ENCODE measurements around the gene TKTL1.

The TKTL1 gene

DNA sequence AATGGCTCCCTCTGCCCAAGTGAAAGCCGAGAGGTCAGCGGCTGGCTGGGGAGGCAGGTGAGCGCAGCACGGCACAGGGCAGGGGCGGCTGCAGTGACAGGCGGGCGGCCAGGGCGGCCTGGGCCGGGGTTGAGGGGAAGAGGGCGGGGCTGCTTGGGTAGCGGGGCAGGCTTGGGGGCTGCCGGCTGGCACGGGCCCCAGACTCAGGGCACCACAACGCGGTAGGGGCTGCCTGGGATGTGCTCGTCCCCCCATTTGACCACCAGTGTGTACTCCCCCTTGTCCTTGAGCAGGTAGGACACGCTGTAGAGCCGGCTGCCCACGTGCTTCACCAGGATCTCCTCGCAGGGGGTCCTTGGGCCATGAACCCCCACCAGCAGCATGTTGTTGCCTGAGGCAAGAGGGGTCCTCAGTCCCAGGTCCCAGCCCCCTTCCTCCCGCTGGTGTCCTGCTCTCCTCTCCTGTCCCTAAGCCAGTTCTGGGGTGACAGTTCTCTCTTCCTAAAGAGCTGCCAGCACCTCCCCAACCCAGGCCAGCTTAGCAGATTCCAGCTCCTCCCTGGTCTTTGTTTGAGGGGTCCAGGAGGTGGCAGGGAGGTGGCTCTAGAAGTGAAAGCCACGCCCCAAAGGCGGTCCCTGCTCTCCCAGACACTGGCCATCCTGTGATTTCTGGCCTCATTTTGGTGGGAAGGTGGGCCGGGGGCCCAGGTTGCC lies 53.2 kb downstream of the TKTL1 start:
- DNase-seq = no peak

DNA sequence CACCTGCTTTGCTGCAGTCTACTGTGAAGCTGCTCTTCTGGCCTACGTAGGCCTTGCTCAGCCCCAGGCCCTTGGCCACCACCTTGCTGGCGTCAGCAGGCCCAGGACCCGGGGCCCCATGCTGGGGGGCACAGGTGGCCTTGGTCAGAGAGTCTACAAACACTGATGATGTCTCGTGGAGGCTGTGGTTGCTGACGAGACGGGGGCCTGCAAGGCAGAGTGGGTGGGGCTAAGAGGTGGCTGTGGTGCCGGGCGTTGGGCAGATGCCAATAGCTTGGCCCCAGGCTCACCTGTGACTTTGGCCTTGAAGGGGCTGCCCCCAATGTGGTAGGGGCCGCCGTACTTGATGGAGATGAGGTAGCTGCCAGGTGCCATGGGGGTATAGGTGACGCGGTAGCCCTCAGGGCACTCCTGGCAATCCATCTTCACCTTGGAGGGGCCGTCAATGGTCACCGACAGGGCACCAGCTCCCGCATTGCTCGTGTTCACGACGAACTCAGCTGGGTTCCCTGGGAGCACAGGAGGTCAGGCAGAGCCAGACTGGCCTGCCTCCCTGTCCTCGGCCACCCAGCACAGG lies 53.9 kb downstream of the TKTL1 start:
- DNase-seq = no peak

DNA sequence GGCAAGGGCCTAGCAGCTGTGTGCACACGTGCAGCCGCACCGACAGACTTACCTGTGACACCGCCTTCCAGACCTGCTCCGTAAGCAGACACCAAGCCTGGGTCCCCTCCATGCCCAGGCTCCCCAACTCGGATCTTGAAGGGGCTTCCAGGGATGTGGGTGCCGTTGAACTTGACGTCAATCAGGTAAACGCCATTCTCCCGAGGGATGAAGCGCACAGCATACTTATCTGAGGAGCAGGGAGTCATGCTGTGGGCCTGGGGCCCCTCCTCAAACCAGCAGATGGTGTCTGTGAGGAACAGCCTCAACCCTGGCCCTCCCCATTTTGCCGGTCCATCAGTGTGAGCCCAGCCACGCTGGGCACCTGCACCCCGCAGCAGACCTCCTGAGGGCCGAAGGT lies 54.4 kb downstream of the TKTL1 start:
- no peak for DNase-seq

DNA sequence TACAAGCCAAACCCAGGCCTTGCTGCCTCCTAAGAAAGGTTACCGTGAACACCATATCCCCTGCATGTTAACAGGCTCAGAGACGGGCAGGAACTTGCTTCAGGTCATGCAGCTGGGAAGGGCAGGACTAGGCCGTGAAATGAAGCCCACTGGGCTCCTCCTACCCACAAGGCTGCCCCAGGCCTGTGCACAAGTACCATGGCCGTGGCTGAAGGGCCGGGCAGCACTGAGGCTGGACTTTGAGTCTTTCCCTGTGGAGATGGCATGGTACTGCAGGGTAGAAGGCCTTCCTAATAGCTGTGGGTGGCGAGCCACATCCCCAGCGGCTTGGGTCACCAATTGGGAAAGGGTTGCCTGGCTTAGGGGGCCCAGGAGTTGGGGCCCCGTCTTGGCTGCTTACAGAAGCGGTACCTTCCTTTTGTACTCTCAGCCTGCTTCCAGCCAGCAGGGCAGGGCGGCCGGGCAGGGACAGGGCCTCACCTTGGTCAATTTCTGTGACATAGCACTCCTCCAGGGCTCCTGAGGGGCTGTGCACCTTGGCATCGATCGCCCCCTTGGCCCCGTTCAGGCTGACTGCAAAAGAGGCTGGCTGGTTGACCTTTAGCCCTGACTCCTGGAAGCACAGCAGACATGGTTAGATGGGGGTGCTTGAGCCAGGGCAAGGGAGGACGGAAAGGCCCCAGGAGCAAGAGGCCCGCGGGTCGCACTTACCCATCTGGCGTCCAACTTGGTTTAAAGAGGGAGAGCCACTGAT lies 55.0 kb downstream of the TKTL1 start:
- no peak for DNase-seq

DNA sequence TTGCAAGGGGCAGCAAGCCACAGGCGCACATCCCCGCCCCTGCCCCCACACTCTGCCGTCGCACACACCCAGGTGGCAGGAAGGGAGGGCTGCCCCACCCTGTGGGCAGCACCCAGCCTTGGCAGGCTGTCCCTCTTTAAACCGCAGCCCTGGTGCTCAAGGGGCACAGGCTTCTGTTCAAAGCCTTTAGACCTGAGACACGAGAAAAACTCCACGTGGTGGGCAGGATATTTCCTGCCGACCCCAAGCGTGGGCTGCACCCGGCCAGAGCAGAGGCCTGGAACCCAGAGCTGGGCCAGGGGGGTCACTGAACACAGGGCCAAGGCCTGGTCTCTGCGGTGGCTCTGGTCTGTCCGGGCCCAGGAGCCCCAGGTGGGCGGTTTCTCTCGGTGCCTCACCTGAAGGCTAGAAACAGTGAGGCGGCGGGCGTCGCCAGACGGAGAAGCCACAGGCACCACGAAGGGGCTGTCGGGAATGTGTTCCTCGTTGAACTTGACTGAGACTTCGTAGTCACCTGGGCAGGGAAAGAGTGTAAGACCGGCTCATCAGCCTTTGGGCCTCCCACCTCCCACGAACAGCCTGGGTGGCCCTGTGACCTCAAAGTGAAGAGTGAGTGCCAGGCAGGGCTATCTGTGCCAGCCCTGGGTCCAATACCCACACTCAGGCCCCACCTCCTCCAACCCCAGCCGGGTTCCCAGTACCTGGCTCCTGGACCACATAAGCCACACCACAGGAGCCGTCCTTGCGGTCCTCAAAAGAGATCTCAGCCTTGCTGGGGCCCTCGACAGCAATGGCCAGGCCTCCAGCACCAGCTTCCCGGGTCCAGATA lies 55.8 kb downstream of the TKTL1 start:
- DNase-seq = no peak

DNA sequence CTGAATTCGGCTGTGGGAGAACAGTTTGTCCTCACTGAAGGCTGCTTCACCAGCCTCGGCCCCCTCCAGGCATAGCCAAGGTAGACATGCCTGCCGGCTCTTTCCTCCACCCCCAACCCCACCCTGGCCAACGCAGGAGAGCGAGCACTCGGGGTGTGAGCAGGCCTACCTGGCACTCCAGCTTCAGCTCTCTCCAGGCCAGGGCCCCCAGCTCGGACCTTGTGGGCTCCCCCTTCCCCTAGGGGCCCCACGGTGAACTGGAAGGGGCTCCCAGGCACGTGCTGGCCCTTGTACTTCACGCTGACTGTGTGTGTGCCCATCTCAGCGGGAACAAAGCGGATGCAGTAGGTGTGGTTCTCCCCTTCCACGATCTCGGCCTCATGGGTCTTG lies 56.4 kb downstream of the TKTL1 start:
- no peak for DNase-seq

DNA sequence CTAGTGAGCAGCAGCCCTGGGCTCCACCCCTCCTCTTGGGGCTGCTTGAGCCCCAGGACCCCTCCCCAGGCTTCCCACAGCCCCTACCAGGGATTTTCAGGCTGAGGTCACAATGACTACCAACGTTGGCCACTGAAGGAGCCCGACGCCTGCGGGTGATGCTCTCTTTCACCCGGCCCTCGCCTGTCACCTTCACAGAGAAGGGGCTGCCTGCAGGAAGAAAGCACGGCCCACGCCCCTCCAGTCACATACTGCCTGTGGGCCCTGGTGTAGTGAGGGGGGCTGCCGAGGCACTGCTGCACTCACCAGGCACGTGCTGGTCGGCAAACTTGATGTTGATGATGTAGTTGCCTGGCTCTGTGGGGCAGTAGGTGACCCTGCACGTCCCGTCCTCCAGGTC lies 56.9 kb downstream of the TKTL1 start:
- no peak for DNase-seq

DNA sequence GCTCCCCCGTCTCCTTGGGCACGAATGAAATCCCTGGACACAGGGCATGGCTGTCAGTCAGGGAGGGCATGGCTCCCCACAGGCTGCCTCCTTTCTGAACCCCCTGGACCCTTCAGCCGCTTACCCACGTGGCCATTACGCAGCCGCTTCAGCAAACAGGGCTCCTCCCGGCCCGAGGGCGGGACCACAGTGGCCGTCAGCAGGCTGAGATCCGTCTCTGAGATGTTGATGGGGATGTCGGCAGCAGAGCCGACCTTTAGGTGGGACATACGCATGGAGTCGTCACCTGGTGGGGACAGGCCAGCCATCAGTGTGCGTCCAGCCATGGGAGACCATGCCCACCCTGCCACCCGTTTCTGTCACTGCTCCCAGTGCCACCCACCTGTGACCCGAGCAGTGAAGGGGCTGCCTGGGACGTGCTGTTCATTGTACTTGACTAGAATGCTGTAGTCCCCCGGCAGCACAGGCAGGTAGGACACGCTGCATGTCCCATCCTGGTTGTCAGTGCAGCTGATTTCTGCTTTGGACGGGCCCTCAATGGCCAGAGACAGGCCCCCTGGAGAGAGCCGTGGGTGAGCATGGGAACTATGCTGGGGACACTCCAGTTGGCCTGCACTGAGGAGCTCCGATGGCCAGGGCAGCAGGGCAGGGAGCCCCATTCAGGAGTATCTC lies 57.7 kb downstream of the TKTL1 start:
- no peak for DNase-seq

DNA sequence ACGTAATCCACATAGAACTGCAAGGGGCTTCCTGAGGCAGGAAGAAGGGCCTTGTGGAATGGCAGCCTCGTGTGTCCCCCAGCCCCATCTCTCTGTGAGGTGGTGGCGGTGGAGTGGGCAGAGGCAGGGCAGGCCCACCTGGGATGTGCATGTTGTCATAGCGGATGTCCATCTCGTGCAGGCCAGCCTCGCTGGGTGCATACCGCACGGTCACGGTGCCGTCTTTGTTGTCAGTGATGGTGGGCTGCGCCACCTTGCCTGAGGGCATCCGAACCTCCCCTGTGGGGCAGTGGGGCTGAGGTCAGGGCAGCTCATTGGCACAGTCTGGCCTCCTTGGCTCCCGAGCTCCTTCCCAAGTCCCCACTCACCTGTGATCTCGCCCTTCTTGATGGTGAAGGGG lies 58.4 kb downstream of the TKTL1 start:
- DNase-seq = no peak

DNA sequence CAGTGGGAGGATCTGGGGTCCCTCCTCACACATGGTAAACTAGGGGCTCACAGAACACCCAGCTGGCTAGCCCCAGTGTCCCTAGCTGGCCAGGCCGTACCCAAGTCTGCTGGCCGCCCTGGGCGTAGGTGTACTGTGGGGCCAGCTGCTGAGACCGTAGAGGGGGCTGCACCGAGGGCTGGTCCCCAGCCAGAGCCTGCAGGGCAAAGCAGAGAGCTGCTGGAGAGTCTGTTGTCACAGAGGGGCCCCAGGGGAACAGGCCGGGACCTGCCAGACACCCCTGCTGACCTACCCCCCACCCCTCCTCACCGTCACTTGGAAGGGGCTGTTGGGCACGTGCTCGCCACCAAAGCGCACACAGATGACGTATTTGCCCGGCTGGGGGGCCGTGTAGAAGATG lies 58.9 kb downstream of the TKTL1 start:
- no peak for DNase-seq

DNA sequence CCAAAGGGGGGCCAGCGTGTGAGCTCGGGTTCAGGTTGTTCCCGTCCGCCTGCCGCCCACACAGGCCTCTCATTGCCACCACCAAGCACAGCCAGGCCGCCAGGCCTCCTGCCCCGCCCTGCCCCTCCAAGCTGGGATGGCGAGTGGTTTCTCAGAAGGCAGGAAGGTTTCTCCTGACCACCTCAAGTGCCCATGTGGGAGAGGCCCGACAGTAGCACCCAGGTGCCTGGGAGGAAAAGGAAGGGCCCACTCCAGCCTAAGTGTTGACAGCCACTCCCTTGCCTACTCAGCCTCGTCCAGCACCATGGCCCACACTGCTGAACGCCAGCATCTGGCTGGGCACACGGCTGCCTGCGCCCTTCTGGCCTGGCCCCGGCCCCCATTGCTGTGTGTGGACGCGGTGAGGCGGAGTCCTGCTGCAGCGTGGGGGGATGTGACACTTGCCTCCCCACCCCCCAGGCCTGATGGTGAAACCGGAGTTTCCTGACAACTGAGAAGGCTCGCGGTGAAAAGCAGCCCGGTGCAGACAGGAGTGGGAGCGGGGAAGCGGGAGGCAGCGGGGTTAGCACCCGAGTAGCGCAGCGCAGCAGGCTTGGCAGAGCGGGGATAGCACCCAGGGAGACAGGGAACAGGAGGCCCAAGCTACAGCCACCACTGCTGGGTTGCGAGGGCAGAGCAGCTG lies 59.6 kb downstream of the TKTL1 start:
- no peak for DNase-seq

DNA sequence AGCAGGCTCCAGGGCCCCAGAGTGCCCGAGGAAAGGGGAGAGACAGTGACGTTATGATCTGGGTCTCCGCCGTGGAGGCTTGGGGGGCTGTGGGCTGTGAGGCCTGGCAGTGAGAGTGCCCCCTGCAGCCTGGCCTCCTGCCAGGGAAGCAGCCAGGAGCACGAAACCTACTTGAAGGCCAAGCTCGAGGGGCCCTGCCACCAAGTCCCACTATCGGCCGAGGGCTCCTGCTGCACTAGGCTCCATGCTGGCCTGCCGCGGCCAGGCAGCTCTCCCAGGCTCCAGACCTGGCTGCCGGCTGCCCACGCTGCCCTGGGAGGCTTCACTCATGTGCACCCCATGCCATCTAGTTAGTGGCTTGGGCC lies 60.2 kb downstream of the TKTL1 start:
- no peak for DNase-seq

DNA sequence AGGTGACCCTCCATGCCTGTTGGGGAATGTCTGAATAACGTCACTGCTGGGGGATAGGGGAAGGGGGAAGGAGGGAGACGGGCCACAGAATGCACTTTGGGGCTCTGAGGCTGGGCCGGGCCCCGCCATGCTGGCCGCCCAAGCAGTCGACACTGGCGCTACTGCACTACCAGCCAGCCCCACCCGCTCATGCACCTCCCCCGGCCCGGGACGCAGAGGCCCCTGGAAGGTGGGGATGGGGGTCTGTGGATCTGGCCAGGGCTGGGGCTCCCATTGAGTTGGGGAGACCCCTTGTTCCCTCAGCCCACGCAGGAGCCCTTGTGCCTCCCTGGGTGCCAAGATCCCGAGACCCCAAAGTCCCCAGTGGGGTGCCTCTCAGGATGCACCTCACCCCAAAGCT lies 61.0 kb downstream of the TKTL1 start:
- no peak for DNase-seq

DNA sequence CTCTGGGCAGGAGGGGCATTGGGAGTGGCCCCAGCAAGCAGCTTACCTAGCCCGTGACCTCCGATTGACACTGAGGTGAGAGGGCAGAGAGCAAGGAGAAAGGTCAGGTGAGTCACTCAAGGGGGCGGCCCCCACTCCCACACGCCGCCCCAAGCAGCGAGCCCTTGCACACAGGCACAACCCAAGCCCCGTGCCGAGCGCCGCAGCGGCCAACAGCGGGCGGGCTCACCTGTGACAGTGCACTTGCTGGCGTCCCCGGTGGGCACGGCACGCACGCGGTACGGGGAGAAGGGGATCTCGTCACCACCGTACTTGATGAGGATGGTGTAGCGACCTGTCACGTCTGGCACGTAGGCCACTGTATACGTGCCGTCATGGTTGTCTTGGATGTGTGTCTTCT lies 61.6 kb downstream of the TKTL1 start:
- no peak for DNase-seq

DNA sequence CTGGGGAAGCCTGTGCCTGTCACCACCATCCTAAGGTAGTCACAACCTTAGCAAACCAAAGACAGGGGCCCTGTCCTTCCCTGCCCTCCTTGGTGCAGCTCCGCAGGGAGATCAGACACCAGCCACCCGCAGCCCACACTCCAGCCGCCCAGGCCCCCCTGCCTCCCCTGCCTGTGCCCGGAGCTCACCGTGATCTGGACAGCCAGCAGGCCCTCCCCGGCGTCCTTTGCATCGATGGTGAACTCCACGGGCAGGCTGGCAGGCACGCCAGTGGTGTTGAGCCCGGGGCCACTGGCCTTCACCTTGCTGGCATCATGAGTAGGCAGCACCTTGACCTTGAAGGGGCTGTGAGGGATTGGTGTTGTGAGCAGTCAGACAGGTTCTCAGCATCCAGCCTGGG lies 62.4 kb downstream of the TKTL1 start:
- no peak for DNase-seq

DNA sequence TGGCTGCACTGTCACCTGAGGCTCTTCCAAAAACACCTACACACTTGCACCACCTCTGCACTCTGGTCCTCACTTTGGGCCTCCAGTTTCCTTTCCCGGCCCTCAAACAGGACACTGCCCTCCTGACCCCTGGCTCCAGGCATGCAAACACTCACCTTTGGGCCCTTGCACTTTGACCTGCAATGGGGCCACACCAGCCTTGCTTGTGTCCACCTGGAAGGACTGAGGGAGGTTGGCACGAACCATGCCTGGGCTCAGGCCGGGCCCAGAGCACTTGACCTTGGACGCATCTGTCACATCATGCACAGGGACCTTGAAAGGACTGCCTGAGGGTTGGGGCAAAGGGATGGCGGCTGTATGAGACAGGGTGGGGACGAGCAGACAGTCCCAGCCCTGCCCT lies 63.2 kb downstream of the TKTL1 start:
- DNase-seq = no peak

DNA sequence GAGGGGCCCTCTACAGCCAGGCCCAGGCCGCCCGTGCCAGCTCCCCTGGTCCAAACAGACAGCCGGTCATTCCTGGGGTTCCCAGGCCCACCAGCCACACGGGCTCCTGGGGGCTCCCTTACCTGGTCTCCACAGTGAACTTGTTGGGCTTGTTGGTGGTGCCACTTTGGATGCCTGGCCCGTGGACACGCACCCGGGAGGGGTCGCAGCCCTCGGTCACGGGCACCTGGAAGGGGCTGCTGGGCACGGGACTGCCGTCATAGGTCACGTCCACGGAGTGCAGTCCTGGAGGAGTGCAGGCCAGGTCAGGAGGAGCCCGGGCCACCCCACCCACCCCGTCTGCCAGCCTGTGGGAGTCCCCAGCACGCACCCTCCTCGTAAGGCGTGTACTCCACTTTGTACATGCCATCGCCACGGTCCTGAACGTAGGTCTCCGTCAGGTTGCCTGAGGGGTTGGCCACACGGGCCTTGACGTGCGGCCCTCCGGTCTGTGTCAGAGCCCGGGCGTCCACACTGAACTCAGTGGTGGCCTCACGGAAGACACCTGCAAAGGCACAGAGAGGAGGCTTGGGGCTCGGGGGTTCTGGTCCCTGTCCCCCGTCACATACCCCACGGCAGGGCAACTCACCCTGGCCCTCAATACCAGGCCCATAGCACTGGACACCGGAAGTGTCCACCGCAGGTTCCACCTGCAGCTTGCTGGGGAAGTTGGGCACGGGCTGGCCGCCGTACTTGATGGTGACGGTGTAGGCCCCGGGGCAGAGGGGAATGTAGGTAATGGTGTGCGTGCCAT lies 64.0 kb downstream of the TKTL1 start:
- DNase-seq = no peak

DNA sequence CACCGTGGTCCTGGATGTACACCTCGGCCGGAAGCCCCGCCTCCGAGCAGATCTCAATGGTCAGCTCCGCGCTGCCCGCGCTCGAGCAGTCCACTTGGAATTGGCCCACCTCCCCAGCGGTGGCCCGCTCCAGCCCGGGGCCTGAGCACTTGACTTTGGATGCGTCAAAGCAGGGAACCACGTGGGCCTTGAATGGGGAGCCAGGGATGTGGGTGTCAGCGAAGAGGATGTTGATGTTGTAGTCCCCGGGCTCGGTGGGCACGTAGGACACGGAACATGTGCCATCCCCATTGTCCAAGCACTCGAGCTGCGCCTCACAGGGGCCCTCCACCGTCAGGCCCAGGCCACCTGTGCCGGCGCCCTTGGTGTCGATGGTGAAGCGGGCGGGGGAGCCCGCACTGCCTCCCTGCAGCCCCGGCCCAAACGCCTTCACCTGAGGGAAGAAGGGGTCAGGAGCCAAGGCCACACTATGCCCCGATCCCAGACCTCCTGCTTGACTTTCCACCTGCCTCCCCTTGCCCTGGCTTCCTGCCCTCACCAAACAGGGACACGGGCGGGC lies 64.6 kb downstream of the TKTL1 start:
- no peak for DNase-seq

DNA sequence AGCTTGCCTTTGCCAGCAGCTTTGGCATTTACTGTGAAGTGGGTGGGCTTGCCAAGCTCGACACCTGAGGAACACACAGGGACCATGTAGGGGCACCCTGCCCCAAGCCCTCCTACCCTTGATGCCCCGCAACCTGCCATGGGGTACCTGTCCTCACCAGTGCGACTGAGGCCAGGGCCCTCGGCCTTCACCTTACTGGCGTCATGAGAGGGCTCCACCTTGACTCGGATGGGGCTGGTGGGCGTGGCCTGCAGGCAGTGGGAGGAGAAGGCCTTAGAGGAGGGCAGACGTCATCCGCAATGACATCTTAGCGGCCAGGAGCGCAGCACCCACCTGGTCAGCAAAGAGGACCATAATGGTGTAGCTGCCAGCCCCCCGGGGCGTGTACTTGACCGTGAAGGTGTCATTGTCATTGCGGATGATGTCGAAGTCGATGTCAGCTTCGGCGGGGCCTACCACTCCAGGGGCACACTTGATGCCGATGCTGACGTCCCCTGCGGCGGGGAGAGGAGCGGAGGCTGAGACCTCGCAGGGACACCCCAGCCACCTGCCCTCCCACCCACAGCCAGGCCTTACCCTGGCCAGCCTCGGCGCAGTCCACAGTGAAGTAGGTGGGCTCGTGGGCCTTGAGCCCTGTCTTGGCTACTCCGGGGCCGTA lies 66.6 kb downstream of the TKTL1 start:
- no peak for DNase-seq

DNA sequence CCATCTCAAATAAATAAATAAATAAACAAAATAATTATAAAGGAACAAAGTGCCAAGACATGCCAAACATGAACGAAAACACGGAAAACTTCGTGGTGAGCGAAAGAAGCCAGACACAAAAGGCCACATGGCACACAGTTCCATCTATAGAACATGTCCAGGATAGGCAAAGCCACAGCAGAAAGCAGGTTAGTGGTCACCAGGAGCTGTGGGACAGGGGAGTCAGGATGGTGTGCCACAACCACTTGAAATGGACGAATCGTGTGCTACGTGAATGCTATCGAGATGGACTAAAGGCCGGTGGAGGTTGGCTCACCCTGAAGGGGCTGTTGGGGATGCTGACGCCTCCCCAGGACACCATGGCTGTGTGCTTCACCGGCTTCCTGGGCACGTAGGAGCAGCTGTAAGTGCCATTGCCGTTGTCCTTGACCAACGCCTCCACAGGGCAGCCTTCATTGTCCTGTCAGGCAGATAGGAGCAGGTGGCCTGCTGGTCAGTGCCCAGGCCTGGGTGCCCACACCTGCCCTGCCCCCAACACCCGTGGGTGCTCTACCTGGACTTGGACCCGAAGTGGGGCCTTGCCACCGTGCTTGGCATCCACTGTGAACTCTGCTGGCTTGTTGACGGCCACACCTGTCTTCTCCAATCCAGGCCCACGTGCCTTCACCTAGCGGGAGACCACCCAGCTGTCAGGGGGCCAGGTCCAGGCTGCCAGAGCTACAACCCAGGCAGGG lies 68.3 kb downstream of the TKTL1 start:
- no peak for DNase-seq
